Endothelial cell of umbilical vein (primary cell): ENCODE measurements around the gene RHOH.

Source experiments
- CTCF ChIP-seq, 2 donors: IDR thresholded peaks; 1 replicate in 1 of 2; 2 replicates in 1 of 2; pipeline ENCODE4 v1.5.1; 2011; ENCODE audit warnings: low read length in 2 of 2, mild to moderate bottlenecking in 2 of 2, moderate library complexity in 2 of 2, control low read depth in 1 of 2, inconsistent platforms in 1 of 2, low read depth in 1 of 2; ENCODE audit not compliant: insufficient read depth in 1 of 2; ENCODE audit errors: extremely low read depth in 1 of 2
- EZH2 ChIP-seq: IDR thresholded peaks from 2 replicates; pipeline ENCODE4 v1.6.1; 2012; ENCODE audit warnings: borderline replicate concordance, low read depth, mild to moderate bottlenecking, moderate library complexity, low read length, inconsistent platforms; ENCODE audit not compliant: severe bottlenecking
- JUN ChIP-seq: IDR thresholded peaks from 2 replicates; pipeline ENCODE4 v1.6.1; 2011; ENCODE audit warnings: borderline replicate concordance, low read depth; ENCODE audit not compliant: insufficient read length, insufficient read depth
- POLR2A ChIP-seq: IDR thresholded peaks from 2 replicates; pipeline ENCODE4 v1.6.1; 2012; ENCODE audit warnings: low read depth, mild to moderate bottlenecking, control low read depth, low read length

- no peak for TF ChIP-seq POLR2A
- no peak for TF ChIP-seq CTCF (IDR thresholded peaks at IDR 0.05; ENCODE audit: extremely low read depth in 1 of 2, insufficient read depth in 1 of 2, low read depth in 1 of 2, low read length in 2 of 2)
- no peak for TF ChIP-seq JUN
- TF ChIP-seq EZH2, result no peak
These were observed 67.7 kb downstream of the RHOH start for GRCh38 chr4:40264497-40264896.
